ENCODE data around the gene NUP98.

DNA sequence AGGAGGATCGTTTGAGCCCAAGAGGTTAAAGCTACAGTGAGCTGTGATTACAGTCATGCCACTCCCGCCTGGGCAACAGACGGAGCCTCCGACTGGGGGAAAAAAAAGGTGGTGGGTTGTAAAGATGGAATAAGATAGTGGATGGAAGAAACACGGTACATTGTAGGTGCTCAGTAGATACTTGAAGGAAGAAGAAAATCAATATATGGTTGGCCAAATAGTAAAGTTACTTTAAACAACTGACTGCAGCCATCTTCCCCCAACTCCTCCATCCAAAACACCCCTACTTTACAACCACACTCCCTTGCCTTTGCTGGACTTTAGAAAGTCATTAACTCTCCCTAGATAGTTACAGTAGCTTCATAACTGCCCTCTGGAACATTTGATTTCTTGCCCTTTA is 2.5 kb upstream of the NUP98 start:
- TF ChIP-seq POLR2A (IDR thresholded peaks at IDR 0.05) (no peak), EP300 (IDR thresholded peaks at IDR 0.05) (no peak)
- TF ChIP-seq, protein P1, sequence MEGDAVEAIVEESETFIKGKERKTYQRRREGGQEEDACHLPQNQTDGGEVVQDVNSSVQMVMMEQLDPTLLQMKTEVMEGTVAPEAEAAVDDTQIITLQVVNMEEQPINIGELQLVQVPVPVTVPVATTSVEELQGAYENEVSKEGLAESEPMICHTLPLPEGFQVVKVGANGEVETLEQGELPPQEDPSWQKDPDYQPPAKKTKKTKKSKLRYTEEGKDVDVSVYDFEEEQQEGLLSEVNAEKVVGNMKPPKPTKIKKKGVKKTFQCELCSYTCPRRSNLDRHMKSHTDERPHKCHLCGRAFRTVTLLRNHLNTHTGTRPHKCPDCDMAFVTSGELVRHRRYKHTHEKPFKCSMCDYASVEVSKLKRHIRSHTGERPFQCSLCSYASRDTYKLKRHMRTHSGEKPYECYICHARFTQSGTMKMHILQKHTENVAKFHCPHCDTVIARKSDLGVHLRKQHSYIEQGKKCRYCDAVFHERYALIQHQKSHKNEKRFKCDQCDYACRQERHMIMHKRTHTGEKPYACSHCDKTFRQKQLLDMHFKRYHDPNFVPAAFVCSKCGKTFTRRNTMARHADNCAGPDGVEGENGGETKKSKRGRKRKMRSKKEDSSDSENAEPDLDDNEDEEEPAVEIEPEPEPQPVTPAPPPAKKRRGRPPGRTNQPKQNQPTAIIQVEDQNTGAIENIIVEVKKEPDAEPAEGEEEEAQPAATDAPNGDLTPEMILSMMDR (IDR thresholded peaks at IDR 0.05) = no peak
